ENCODE results near the gene AVPR2. TPM values are rescaled to one million over a fixed set of nuclear protein-coding genes. Genes with fewer than 3 reads are reported as not detected.

Gene AVPR2
- total RNA-seq, 1 experiment from 2014 or later = not detected

DNA sequence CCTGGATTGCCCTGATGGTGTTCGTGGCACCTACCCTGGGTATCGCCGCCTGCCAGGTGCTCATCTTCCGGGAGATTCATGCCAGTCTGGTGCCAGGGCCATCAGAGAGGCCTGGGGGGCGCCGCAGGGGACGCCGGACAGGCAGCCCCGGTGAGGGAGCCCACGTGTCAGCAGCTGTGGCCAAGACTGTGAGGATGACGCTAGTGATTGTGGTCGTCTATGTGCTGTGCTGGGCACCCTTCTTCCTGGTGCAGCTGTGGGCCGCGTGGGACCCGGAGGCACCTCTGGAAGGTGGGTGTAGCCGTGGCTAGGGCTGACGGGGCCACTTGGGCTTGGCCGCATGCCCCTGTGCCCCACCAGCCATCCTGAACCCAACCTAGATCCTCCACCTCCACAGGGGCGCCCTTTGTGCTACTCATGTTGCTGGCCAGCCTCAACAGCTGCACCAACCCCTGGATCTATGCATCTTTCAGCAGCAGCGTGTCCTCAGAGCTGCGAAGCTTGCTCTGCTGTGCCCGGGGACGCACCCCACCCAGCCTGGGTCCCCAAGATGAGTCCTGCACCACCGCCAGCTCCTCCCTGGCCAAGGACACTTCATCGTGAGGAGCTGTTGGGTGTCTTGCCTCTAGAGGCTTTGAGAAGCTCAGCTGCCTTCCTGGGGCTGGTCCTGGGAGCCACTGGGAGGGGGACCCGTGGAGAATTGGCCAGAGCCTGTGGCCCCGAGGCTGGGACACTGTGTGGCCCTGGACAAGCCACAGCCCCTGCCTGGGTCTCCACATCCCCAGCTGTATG is 1.8 kb downstream of the AVPR2 start:
- H3K9ac ChIP-seq (ENCODE audit: low read length) = no peak overlapping the region

More for the DNA sequence above, 1.8 kb downstream of the AVPR2 start:
- intact Hi-C loops (cut with micrococcal nuclease) = no loop called here
- BruUV-seq (replicated peaks) = no TSS peak
- TF ChIP-seq POLR2A (IDR thresholded peaks at IDR 0.05; ENCODE audit: borderline replicate concordance, extremely low read depth, insufficient read depth, insufficient read length) = no peak
- TF ChIP-seq, protein P1, sequence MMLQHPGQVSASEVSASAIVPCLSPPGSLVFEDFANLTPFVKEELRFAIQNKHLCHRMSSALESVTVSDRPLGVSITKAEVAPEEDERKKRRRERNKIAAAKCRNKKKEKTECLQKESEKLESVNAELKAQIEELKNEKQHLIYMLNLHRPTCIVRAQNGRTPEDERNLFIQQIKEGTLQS (IDR thresholded peaks at IDR 0.05) = no peak
- no peak for TF ChIP-seq ZFX (IDR thresholded peaks at IDR 0.05)
- no peak for TF ChIP-seq SP1 (IDR thresholded peaks at IDR 0.05; ENCODE audit: low read depth)
- TF ChIP-seq, protein P2, sequence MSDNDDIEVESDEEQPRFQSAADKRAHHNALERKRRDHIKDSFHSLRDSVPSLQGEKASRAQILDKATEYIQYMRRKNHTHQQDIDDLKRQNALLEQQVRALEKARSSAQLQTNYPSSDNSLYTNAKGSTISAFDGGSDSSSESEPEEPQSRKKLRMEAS (IDR thresholded peaks at IDR 0.05) = no peak
- no peak for TF ChIP-seq ZNF274 (IDR thresholded peaks at IDR 0.05; ENCODE audit: low read depth, low read length)
- TF ChIP-seq, protein P3, sequence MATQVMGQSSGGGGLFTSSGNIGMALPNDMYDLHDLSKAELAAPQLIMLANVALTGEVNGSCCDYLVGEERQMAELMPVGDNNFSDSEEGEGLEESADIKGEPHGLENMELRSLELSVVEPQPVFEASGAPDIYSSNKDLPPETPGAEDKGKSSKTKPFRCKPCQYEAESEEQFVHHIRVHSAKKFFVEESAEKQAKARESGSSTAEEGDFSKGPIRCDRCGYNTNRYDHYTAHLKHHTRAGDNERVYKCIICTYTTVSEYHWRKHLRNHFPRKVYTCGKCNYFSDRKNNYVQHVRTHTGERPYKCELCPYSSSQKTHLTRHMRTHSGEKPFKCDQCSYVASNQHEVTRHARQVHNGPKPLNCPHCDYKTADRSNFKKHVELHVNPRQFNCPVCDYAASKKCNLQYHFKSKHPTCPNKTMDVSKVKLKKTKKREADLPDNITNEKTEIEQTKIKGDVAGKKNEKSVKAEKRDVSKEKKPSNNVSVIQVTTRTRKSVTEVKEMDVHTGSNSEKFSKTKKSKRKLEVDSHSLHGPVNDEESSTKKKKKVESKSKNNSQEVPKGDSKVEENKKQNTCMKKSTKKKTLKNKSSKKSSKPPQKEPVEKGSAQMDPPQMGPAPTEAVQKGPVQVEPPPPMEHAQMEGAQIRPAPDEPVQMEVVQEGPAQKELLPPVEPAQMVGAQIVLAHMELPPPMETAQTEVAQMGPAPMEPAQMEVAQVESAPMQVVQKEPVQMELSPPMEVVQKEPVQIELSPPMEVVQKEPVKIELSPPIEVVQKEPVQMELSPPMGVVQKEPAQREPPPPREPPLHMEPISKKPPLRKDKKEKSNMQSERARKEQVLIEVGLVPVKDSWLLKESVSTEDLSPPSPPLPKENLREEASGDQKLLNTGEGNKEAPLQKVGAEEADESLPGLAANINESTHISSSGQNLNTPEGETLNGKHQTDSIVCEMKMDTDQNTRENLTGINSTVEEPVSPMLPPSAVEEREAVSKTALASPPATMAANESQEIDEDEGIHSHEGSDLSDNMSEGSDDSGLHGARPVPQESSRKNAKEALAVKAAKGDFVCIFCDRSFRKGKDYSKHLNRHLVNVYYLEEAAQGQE (IDR thresholded peaks at IDR 0.05; ENCODE audit: low read depth) = no peak
- no peak for TF ChIP-seq SIN3A (IDR thresholded peaks at IDR 0.05; ENCODE audit: low read depth)
- TF ChIP-seq EZH2phosphoT487 (IDR thresholded peaks at IDR 0.05; ENCODE audit: borderline replicate concordance) = no peak
- TF ChIP-seq SRF (IDR thresholded peaks at IDR 0.05; ENCODE audit: low read depth) = no peak
- no peak for TF ChIP-seq TCF7L2 (IDR thresholded peaks at IDR 0.05; ENCODE audit: borderline replicate concordance, extremely low read depth, insufficient read depth, insufficient read length)
- no peak overlapping the region for H3K4me3 ChIP-seq (replicated peaks in 1 of 2; ENCODE audit: low read depth in 1 of 2, low read length in 2 of 2)
- no peak overlapping the region for H3K4me2 ChIP-seq (ENCODE audit: low read length)
- no peaks in the 10 kb centered on the region for H3K79me2 ChIP-seq (ENCODE audit: insufficient read depth, low read length)
- DNase-seq (ENCODE audit: low read depth, low spot score) = no peak
- H3K27ac ChIP-seq (ENCODE audit: low read depth, low read length) = no peak overlapping the region; the same call in 1 of the 2 replicates
- no peaks in the 10 kb centered on the region for H3K36me3 ChIP-seq (ENCODE audit: control insufficient read depth in 1 of 2, insufficient read depth in 2 of 2, low read length in 2 of 2)
- no peaks in the 10 kb centered on the region for H3K27me3 ChIP-seq (ENCODE audit: insufficient read depth, low read length)
- H2AFZ ChIP-seq (ENCODE audit: low read depth, low read length, poor library complexity, severe bottlenecking) = no peak overlapping the region
- ATAC-seq = no peak
- ChIA-PET RAD21 (ENCODE audit: low non-redundant PET in 1 of 2, low total read pairs in 2 of 2, uncharacterized antibody in 2 of 2, unreplicated experiment in 2 of 2) (no interaction called here), POLR2A (no interaction called here), CTCF (no interaction called here)
- no peaks in the 10 kb centered on the region for H4K20me1 ChIP-seq (ENCODE audit: insufficient read depth)
- H3K4me1 ChIP-seq (ENCODE audit: control insufficient read depth in 1 of 2, insufficient read depth in 2 of 2, low read length in 2 of 2) = peaks cover 0 to 16% of the 10 kb centered on the region in 2 experiments; a peak in 1 of 4 replicates
- H3K9me2 ChIP-seq (ENCODE audit: insufficient read depth) = no peaks in the 10 kb centered on the region
- no peaks in the 10 kb centered on the region for H3K9me3 ChIP-seq (ENCODE audit: control insufficient read depth in 1 of 2, insufficient read depth in 1 of 2, low read depth in 1 of 2, low read length in 2 of 2)

All from HCT116 (cell line).